Breast epithelium (tissue), 4 donors: ENCODE results near the gene ACAA1. TPM values are rescaled to one million over a fixed set of nuclear protein-coding genes. Genes with fewer than 3 reads are reported as not detected.

Experiments
- DNase-seq, 2 donors: peaks; one replicate each; pipeline ENCODE4 v3.0.0-alpha.2; 2019; ENCODE audit warnings: low spot score in 2 of 2
- H3K27ac ChIP-seq, 2 donors: fragments of 200-600 bp; sonication (generic) in 1 of 2; one replicate each; pipeline ENCODE4 v1.5.1; 2016 to 2019; ENCODE audit warnings: mild to moderate bottlenecking in 1 of 2
- H3K27me3 ChIP-seq, 2 donors: fragments of 200-600 bp; sonication (generic) in 1 of 2; one replicate each; pipeline versions ENCODE4 v1.5.1 to v1.6.0; 2017 to 2019; ENCODE audit warnings: control low read depth in 1 of 2, mild to moderate bottlenecking in 1 of 2
- H3K36me3 ChIP-seq: fragments of 200-600 bp; one replicate; pipeline ENCODE4 v1.5.1; 2019
- H3K4me1 ChIP-seq, 2 donors: fragments of 200-600 bp; sonication (generic); one replicate each; pipeline ENCODE4 v1.5.1; 2016 to 2019; ENCODE audit warnings: control low read depth in 1 of 2
- H3K4me3 ChIP-seq, 3 donors: fragments of 200-600 bp; sonication (generic); 1 replicate in 2 of 3; 2 replicates in 1 of 3; pipeline ENCODE4 v1.5.1; 2016 to 2019; ENCODE audit warnings: mild to moderate bottlenecking in 3 of 3, moderate library complexity in 2 of 3
- H3K9me3 ChIP-seq, 2 donors: fragments of 200-600 bp; sonication (generic) in 1 of 2; one replicate each; pipeline ENCODE4 v1.5.1; 2016 to 2019; ENCODE audit warnings: control low read depth in 1 of 2
- POLR2A ChIP-seq: fragments of 450-650 bp; IDR thresholded peaks from one replicate; pipeline ENCODE4 v1.6.1; 2016; ENCODE audit warnings: antibody characterized with exemption, mild to moderate bottlenecking, moderate library complexity
- POLR2AphosphoS5 ChIP-seq, 3 donors: sonication (generic); formaldehyde crosslinking; IDR thresholded peaks; one replicate each; pipeline ENCODE4 v1.6.1; 2017; ENCODE audit warnings: antibody characterized with exemption in 3 of 3
- intact Hi-C: fragments of 100-400 bp; cut with DNase I; formaldehyde crosslinking; loops from one replicate; pipeline ENCODE4 v1.15.1; 2023; ENCODE audit warnings: low total_unique reads
- total RNA-seq, 3 donors: library from RNA; depleted of rRNA; stranded (reverse); fragments of >200 nt; gene quantifications; one replicate each; pipeline ENCODE4 v1.1.0, GENCODE V29; 2016
- TF ChIP-seq, protein P1 (sequence below), 3 donors: fragments of 450-650 bp; IDR thresholded peaks; one replicate each; pipeline ENCODE4 v1.5.1; 2016 to 2017; ENCODE audit warnings: antibody characterized with exemption in 3 of 3, mild to moderate bottlenecking in 3 of 3, moderate library complexity in 3 of 3

ACAA1 gene
- total RNA-seq, 3 donors from 2014 or later, result 69.2 to 87.5 (median 83.9) TPM

DNA sequence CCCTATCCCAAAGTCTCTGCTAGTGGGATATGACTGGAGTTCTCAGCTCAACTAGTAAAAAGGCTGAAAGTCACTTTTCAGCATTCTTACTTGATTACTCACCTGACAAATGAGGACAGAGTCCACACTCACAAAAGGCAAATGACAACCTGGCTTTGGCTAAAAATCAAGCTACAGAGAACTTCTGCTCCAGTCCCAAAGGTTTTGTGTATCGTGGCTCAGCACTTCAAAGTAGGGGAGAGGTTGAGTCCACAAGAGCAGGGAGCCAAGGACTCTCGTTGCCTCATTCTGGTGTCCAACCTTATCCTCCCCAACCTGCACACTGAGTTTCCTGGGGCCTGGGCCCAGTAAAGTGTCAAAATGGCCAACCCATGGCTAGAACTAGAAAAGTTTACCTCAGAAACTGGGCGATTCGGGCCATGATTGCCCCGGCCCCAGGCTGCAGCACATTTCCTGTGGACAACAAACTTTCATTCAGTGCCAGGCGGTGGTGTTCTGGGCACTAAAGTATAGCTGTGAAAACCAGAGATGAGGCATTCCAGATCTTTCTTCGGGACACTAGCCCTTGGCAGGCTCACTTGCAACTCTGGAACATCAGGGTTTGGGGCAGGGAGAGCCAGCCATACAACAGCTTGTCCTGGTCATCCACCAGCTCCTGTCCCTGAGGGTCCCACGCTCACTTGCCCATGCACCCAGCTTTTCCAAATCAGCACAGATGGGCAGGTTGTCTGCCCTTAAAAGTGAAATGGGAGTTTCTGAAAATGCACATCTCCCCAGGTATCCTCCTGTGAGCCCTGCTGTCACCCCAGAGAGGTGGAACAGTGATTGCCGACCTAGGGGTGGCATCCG lies 3.1 kb downstream of the ACAA1 start:
- intact Hi-C loops, result no loop called here
- peak overlapping the region; percentile 60 to 68 for H3K27ac ChIP-seq
- H3K27me3 ChIP-seq, result no peaks in the 10 kb centered on the region
- H3K36me3 ChIP-seq, result no peaks in the 10 kb centered on the region
- TF ChIP-seq, protein P1, sequence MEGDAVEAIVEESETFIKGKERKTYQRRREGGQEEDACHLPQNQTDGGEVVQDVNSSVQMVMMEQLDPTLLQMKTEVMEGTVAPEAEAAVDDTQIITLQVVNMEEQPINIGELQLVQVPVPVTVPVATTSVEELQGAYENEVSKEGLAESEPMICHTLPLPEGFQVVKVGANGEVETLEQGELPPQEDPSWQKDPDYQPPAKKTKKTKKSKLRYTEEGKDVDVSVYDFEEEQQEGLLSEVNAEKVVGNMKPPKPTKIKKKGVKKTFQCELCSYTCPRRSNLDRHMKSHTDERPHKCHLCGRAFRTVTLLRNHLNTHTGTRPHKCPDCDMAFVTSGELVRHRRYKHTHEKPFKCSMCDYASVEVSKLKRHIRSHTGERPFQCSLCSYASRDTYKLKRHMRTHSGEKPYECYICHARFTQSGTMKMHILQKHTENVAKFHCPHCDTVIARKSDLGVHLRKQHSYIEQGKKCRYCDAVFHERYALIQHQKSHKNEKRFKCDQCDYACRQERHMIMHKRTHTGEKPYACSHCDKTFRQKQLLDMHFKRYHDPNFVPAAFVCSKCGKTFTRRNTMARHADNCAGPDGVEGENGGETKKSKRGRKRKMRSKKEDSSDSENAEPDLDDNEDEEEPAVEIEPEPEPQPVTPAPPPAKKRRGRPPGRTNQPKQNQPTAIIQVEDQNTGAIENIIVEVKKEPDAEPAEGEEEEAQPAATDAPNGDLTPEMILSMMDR (IDR thresholded peaks at IDR 0.05), result no peak
- TF ChIP-seq POLR2A (no peak), POLR2AphosphoS5 (IDR thresholded peaks at IDR 0.05) (no peak)
- no peak for DNase-seq
- peaks cover 0 to 27% of the 10 kb centered on the region in 2 donors for H3K4me1 ChIP-seq
- H3K9me3 ChIP-seq, result no peaks in the 10 kb centered on the region
- H3K4me3 ChIP-seq, result no peak overlapping the region

DNA sequence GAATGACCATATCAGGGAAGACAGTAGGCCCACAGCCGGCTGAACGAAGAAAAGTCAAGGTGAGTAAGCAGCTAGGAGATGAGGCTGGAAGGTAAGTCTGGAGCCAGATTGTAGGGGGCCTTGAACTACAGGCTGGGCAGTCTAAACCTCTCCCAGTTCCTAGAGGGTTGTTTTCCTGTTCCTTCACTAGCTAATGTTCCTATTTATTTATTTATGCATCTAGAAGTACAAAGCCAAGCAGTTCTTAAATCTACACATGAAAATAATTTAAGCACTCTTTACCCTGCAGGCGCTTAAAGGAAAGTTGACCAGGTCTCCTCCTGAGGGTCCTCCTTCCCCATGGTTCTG lies 3.7 kb downstream of the ACAA1 start:
- H3K27ac ChIP-seq, result peak overlapping the region; percentile 64 to 68
- H3K4me1 ChIP-seq, result peaks cover 0 to 27% of the 10 kb centered on the region in 2 donors
- intact Hi-C loops, result no loop called here
- H3K4me3 ChIP-seq, result no peak overlapping the region
- no peaks in the 10 kb centered on the region for H3K36me3 ChIP-seq
- H3K9me3 ChIP-seq, result no peaks in the 10 kb centered on the region
- no peak for DNase-seq
- TF ChIP-seq, protein P1 (IDR thresholded peaks at IDR 0.05), result no peak
- TF ChIP-seq POLR2AphosphoS5 (IDR thresholded peaks at IDR 0.05) (no peak), POLR2A (no peak)
- H3K27me3 ChIP-seq, result no peaks in the 10 kb centered on the region

DNA sequence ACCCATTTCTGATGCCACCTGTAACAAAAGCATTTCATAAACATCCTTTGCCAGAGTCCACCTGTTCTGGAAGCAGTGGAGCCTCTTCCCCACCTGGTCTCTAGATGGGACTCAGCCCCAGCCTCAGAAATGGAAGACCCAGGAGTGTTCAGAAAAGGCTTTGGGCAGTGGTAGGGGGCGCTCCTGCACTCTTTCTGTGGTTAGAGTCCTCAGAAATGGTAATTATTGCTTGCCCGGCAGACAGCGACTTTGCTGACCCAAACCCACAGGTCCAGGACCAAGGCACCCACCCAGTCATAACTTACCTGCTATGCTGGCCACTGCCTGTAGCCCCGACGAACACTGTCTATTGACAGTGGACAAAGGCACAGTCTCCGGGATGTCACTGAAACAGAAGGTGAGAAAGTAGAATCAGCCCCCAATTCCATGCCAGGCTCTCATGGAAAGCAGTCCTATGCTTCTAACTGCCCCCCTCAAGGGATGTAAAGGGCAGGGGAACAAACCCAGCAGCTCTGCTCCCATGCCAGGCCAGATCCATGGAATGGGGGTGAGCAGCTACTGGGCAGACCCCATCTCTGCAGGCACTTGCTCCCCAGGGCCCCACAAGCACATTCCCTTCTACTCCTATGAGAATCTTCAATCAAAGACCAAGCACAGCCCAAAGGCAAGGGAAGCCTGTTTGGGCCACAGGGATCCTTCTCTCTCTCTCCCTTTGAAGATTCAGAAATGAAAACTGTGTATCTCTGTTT lies 5.1 kb downstream of the ACAA1 start:
- Histone ChIP-seq H3K4me3 (no peak overlapping the region), H3K36me3 (no peaks in the 10 kb centered on the region), H3K9me3 (no peaks in the 10 kb centered on the region), H3K27me3 (no peaks in the 10 kb centered on the region), H3K4me1 (peaks cover 0 to 22% of the 10 kb centered on the region in 2 donors), H3K27ac (no peak overlapping the region)
- no peak for DNase-seq
- intact Hi-C loops, result loop anchor here (1.0 kb wide), 1 partner anchor 20 kb away; no protein-coding TSS in a partner anchor
- TF ChIP-seq POLR2A (no peak), POLR2AphosphoS5 (IDR thresholded peaks at IDR 0.05) (no peak)
- TF ChIP-seq, protein P1 (IDR thresholded peaks at IDR 0.05), result no peak

- intact Hi-C loops, result no loop called here
- DNase-seq, result no peak
Observed at GRCh38 chr3:38130631-38131065, 6.3 kb downstream of the ACAA1 start.

More at GRCh38 chr3:38130631-38131065, 6.3 kb downstream of the ACAA1 start:
- Histone ChIP-seq H3K27ac (no peak overlapping the region), H3K36me3 (no peaks in the 10 kb centered on the region), H3K27me3 (no peaks in the 10 kb centered on the region), H3K4me3 (no peak overlapping the region), H3K4me1 (peaks cover 0 to 17% of the 10 kb centered on the region in 2 donors), H3K9me3 (no peaks in the 10 kb centered on the region)
- TF ChIP-seq POLR2A (no peak), POLR2AphosphoS5 (IDR thresholded peaks at IDR 0.05) (no peak)
- TF ChIP-seq, protein P1 (IDR thresholded peaks at IDR 0.05), result no peak
